MCF 10A (cell line): Measurements from ENCODE around the gene PLXDC1. TPM values are rescaled to one million over a fixed set of nuclear protein-coding genes. Genes with fewer than 3 reads are reported as not detected.

Source experiments
- BruUV-seq: library from RNA; stranded (reverse); fragments of 400-500 nt; replicated peaks from 2 replicates; lab custom pipeline; 2021; lab: Mats Ljungman, UMichigan
- CTCF ChIA-PET: fragments of 300-600 bp; sonication (Branson Sonifier 250); formaldehyde crosslinking; extraction: SDS; loops from one replicate; lab custom pipeline; 2021; ENCODE audit warnings: antibody characterized with exemption, inconsistent platforms; lab: Yijun Ruan, JAX
- POLR2A ChIA-PET: fragments of 300-600, 350-650 bp; sonication (Branson Sonifier 250); formaldehyde crosslinking; extraction: SDS; loops from one replicate; lab custom pipeline; 2020; ENCODE audit warnings: antibody characterized with exemption, inconsistent platforms; lab: Yijun Ruan, JAX
- DNase-seq: peaks from one replicate; pipeline ENCODE4 v3.0.0-alpha.2; 2018; ENCODE audit not compliant: unreplicated experiment
- H3K27ac Mint-ChIP-seq: one replicate; pipeline ENCODE4 v1.8.0; 2022; ENCODE audit warnings: mild to moderate bottlenecking, low read depth, mixed read lengths; ENCODE audit not compliant: unreplicated experiment
- H3K27me3 Mint-ChIP-seq: one replicate; pipeline ENCODE4 v1.8.0; 2022; ENCODE audit warnings: mixed read lengths; ENCODE audit not compliant: insufficient read depth, unreplicated experiment
- H3K36me3 Mint-ChIP-seq: one replicate; pipeline ENCODE4 v1.8.0; 2022; ENCODE audit warnings: mild to moderate bottlenecking, moderate library complexity, mixed read lengths; ENCODE audit not compliant: insufficient read depth, unreplicated experiment
- H3K4me1 Mint-ChIP-seq: one replicate; pipeline ENCODE4 v1.8.0; 2022; ENCODE audit warnings: mixed read lengths; ENCODE audit not compliant: insufficient read depth, unreplicated experiment
- H3K4me3 Mint-ChIP-seq: one replicate; pipeline ENCODE4 v1.8.0; 2022; ENCODE audit warnings: mild to moderate bottlenecking, moderate library complexity, mixed read lengths; ENCODE audit not compliant: unreplicated experiment
- H3K9me3 Mint-ChIP-seq: one replicate; pipeline ENCODE4 v1.8.0; 2022; ENCODE audit warnings: mixed read lengths; ENCODE audit not compliant: unreplicated experiment
- intact Hi-C: fragments of 100-400 bp; cut with micrococcal nuclease; formaldehyde crosslinking; loops from 2 replicates; pipeline ENCODE4 v1.14.1; 2022
- total RNA-seq: library from RNA; stranded (reverse); gene quantifications from 2 replicates; pipeline ENCODE4 v1.2.3, GENCODE V29; 2022
- TF ChIP-seq, protein P1 (sequence below): fragments of 200-600 bp; IDR thresholded peaks from one replicate; pipeline ENCODE4 v1.8.0; 2022; ENCODE audit warnings: antibody characterized with exemption, mild to moderate bottlenecking; ENCODE audit not compliant: unreplicated experiment

Gene PLXDC1
- total RNA-seq, 1 experiment from 2014 or later = 0.61 TPM

- DNase-seq = no peak
- H3K4me3 Mint-ChIP-seq = no peak overlapping the region
These were observed 66.9 kb downstream of the PLXDC1 start for GRCh38 chr17:39084558-39084957.

GRCh38 chr17:39083270-39083669 lies 68.2 kb downstream of the PLXDC1 start:
- no peaks in the 10 kb centered on the region for H3K9me3 Mint-ChIP-seq
- no peak for DNase-seq
- ChIA-PET CTCF (interaction anchor here (0.6 to 1.3 kb wide), 2 partner anchors 12 to 525 kb away, joined by 3 to 6 read pairs; no protein-coding TSS in a partner anchor), POLR2A (interaction anchor here (0.5 to 0.7 kb wide), 2 partner anchors 40 to 258 kb away, joined by 3 read pairs; no protein-coding TSS in a partner anchor)
- H3K4me1 Mint-ChIP-seq = no peaks in the 10 kb centered on the region
- TF ChIP-seq, protein P1, sequence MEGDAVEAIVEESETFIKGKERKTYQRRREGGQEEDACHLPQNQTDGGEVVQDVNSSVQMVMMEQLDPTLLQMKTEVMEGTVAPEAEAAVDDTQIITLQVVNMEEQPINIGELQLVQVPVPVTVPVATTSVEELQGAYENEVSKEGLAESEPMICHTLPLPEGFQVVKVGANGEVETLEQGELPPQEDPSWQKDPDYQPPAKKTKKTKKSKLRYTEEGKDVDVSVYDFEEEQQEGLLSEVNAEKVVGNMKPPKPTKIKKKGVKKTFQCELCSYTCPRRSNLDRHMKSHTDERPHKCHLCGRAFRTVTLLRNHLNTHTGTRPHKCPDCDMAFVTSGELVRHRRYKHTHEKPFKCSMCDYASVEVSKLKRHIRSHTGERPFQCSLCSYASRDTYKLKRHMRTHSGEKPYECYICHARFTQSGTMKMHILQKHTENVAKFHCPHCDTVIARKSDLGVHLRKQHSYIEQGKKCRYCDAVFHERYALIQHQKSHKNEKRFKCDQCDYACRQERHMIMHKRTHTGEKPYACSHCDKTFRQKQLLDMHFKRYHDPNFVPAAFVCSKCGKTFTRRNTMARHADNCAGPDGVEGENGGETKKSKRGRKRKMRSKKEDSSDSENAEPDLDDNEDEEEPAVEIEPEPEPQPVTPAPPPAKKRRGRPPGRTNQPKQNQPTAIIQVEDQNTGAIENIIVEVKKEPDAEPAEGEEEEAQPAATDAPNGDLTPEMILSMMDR = no peak
- peaks cover 23% of the 10 kb centered on the region for H3K27me3 Mint-ChIP-seq
- BruUV-seq = no TSS peak
- H3K36me3 Mint-ChIP-seq = no peaks in the 10 kb centered on the region
- H3K27ac Mint-ChIP-seq = no peak overlapping the region
- H3K4me3 Mint-ChIP-seq = no peak overlapping the region
- intact Hi-C loops = no loop called here

More at GRCh38 chr17:39084558-39084957, 66.9 kb downstream of the PLXDC1 start:
- TF ChIP-seq, protein P1 = no peak
- Mint-ChIP-seq H3K9me3 (no peaks in the 10 kb centered on the region), H3K27me3 (peaks cover 23% of the 10 kb centered on the region), H3K36me3 (no peaks in the 10 kb centered on the region), H3K27ac (no peak overlapping the region), H3K4me1 (no peaks in the 10 kb centered on the region)
- ChIA-PET POLR2A (no interaction called here), CTCF (no interaction called here)
- no TSS peak for BruUV-seq
- intact Hi-C loops = no loop called here

- H3K9me3 Mint-ChIP-seq = no peaks in the 10 kb centered on the region
- TF ChIP-seq, protein P1 = no peak
- no peak overlapping the region for H3K4me3 Mint-ChIP-seq
- intact Hi-C loops = no loop called here
- POLR2A ChIA-PET = interaction anchor here (0.7 kb wide), 1 partner anchor 40 kb away, joined by 3 read pairs; no protein-coding TSS in a partner anchor
- BruUV-seq = no TSS peak
- H3K27ac Mint-ChIP-seq = no peak overlapping the region
- no peaks in the 10 kb centered on the region for H3K36me3 Mint-ChIP-seq
- DNase-seq = peak; percentile 25
- CTCF ChIA-PET = interaction anchor here (0.6 to 1.3 kb wide), 2 partner anchors 12 to 348 kb away, joined by 4 to 6 read pairs; no protein-coding TSS in a partner anchor
- H3K27me3 Mint-ChIP-seq = peaks cover 23% of the 10 kb centered on the region
- no peaks in the 10 kb centered on the region for H3K4me1 Mint-ChIP-seq
These were observed 69.0 kb downstream of the PLXDC1 start for GRCh38 chr17:39082482-39082881.

GRCh38 chr17:39081851-39082250 lies 69.6 kb downstream of the PLXDC1 start:
- TF ChIP-seq, protein P1 = no peak
- peaks cover 23% of the 10 kb centered on the region for H3K27me3 Mint-ChIP-seq
- DNase-seq = no peak
- H3K4me3 Mint-ChIP-seq = no peak overlapping the region
- no peaks in the 10 kb centered on the region for H3K4me1 Mint-ChIP-seq
- no peak overlapping the region for H3K27ac Mint-ChIP-seq
- intact Hi-C loops = no loop called here
- ChIA-PET CTCF (interaction anchor here (0.6 kb wide), 1 partner anchor 50 kb away, joined by 3 read pairs; no protein-coding TSS in a partner anchor), POLR2A (no interaction called here)
- H3K9me3 Mint-ChIP-seq = no peaks in the 10 kb centered on the region
- BruUV-seq = no TSS peak
- H3K36me3 Mint-ChIP-seq = no peaks in the 10 kb centered on the region
